ENCODE results near the gene KLF16. TPM values are rescaled to one million over a fixed set of nuclear protein-coding genes. Genes with fewer than 3 reads are reported as not detected.

The KLF16 gene
- total RNA-seq, 1 experiment from 2014 or later: 64.0 TPM

DNA sequence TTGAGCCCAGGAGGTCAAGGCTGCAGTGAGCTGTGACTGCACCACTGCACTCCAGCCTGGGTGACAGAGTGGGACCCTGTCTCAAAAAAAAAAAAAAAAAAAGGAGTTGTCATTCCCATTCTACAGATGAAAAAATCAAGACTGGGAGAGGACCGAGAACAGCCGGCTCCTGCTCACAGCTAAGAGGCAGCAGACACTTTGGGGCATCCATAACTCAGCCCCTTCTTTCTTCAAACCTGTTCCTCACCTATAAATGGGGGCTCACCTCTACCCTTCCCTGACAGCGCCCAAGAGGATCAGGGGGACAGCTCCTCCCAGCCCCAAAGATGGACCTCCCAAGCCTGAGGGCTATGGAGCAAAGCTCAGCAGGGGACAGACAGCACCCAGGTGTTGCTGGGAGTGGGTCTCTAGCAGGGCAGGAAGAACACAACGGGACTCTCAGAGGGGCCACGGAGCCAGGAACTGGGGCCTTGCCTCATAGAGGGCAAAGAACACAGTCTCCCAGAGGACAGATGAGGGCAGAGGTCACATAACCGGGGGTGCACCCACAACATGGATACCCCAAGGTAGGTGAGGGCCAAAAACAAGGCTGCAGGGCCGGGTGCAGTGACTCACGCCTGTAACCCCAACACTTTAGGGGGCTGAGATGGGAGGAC is 3.4 kb upstream of the KLF16 start (continued):
- TF ChIP-seq HMGXB4 (CRISPR knock-in tag; IDR thresholded peaks at IDR 0.05): no peak

DNA sequence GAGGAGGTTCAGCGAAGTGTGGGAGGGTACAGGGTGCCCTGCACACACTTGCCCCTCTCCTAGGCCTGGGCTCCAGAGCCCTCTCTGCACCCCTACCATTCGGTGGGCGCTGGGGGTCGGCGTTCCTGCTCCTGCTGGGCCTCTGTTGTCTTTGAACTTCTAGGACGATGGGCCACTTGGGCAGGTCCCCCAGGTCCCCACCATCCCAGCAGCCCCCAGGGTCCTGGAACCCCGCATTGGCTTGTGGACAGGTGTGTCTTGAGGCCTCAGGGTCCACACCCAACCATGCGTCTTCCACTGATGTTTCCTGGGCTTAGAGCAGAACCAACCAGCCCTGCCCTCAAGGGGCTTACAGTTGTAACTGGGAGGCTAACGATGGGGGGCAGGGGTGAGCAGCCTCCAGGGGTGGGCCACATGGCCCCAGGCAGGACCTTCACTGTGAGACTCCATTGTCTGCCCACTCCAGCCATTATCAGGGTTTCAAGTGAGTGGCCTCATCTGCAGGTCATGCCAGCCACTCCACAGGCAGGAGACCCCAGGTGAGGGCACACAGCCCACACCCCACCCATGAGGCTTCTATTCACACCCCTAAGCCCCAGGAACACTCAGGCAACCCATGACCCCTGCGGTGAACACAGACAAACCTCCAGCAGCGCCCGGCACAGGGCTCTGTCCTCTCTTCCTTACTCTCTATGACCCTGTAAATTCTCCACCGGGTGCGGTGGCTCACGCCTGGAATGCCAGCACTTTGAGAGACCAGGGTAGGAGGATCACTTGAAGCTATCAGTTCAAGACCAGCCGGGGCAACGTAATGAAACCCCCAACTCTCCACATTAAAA is 2.0 kb upstream of the KLF16 start:
- POLR2A ChIA-PET: interaction anchor here (0.5 to 2.5 kb wide), 5 partner anchors 9 to 221 kb away, joined by 3 to 15 read pairs (median 4); no protein-coding TSS in a partner anchor
- Mint-ChIP-seq H3K27me3 (ENCODE audit: low read depth) (peaks cover 11% of the 10 kb centered on the region), H3K4me1 (peaks cover 10% of the 10 kb centered on the region), H3K36me3 (no peaks in the 10 kb centered on the region), H3K4me3 (peak overlapping the region; percentile 53), H3K27ac (no peak overlapping the region), H3K9me3 (no peaks in the 10 kb centered on the region)
- CTCF ChIA-PET: interaction anchor here (0.9 to 3.0 kb wide), 16 partner anchors 10 to 457 kb away, joined by 3 to 48 read pairs (median 5); partner anchors contain the start of genes ABHD17A, ADAT3 and SCAMP4
- ATAC-seq (no peak), DNase-seq (ENCODE audit: low spot score) (no peak)
- TF ChIP-seq ZNF281 (CRISPR knock-in tag; IDR thresholded peaks at IDR 0.05): no peak
- TF ChIP-seq ESRRA (CRISPR knock-in tag; IDR thresholded peaks at IDR 0.05; ENCODE audit: borderline replicate concordance): no peak
- TF ChIP-seq GTF2I (CRISPR knock-in tag; conservative IDR thresholded peaks at IDR 0.05): no peak
- TF ChIP-seq TP53 (CRISPR knock-in tag; IDR thresholded peaks at IDR 0.05): no peak
- no peak for TF ChIP-seq MYBL2 (CRISPR knock-in tag; IDR thresholded peaks at IDR 0.05)
- no peak for TF ChIP-seq STAT6 (CRISPR knock-in tag; conservative IDR thresholded peaks at IDR 0.05; ENCODE audit: low read depth)
- TF ChIP-seq SMAD3 (CRISPR knock-in tag; IDR thresholded peaks at IDR 0.05; ENCODE audit: borderline replicate concordance): no peak
- no peak for TF ChIP-seq ZNF138 (CRISPR knock-in tag; conservative IDR thresholded peaks at IDR 0.05)
- TF ChIP-seq ZNF317 (CRISPR knock-in tag; IDR thresholded peaks at IDR 0.05; ENCODE audit: borderline replicate concordance, low read depth): no peak
- TF ChIP-seq SMAD4 (CRISPR knock-in tag; IDR thresholded peaks at IDR 0.05): no peak
- no peak for TF ChIP-seq NR2C2 (CRISPR knock-in tag; IDR thresholded peaks at IDR 0.05)
- no peak for TF ChIP-seq TEAD1 (CRISPR knock-in tag; IDR thresholded peaks at IDR 0.05)
- TF ChIP-seq, protein P1, sequence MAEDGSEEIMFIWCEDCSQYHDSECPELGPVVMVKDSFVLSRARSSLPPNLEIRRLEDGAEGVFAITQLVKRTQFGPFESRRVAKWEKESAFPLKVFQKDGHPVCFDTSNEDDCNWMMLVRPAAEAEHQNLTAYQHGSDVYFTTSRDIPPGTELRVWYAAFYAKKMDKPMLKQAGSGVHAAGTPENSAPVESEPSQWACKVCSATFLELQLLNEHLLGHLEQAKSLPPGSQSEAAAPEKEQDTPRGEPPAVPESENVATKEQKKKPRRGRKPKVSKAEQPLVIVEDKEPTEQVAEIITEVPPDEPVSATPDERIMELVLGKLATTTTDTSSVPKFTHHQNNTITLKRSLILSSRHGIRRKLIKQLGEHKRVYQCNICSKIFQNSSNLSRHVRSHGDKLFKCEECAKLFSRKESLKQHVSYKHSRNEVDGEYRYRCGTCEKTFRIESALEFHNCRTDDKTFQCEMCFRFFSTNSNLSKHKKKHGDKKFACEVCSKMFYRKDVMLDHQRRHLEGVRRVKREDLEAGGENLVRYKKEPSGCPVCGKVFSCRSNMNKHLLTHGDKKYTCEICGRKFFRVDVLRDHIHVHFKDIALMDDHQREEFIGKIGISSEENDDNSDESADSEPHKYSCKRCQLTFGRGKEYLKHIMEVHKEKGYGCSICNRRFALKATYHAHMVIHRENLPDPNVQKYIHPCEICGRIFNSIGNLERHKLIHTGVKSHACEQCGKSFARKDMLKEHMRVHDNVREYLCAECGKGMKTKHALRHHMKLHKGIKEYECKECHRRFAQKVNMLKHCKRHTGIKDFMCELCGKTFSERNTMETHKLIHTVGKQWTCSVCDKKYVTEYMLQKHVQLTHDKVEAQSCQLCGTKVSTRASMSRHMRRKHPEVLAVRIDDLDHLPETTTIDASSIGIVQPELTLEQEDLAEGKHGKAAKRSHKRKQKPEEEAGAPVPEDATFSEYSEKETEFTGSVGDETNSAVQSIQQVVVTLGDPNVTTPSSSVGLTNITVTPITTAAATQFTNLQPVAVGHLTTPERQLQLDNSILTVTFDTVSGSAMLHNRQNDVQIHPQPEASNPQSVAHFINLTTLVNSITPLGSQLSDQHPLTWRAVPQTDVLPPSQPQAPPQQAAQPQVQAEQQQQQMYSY (CRISPR knock-in tag; IDR thresholded peaks at IDR 0.05): no peak
- 0 out of 2 replicates have a peak, but pooled peaks have one; percentile 28 for TF ChIP-seq ATF1 (CRISPR knock-in tag; IDR thresholded peaks at IDR 0.05)
- TF ChIP-seq CTCF (IDR thresholded peaks at IDR 0.05): no peak
- peak; percentile 21; the same call in 1 of the 2 replicates for TF ChIP-seq ZNF232 (CRISPR knock-in tag; IDR thresholded peaks at IDR 0.05)
- TF ChIP-seq CREM (CRISPR knock-in tag; IDR thresholded peaks at IDR 0.05): no peak

Measured in WTC11 (cell line).